OCI-LY3 (cell line): Measurements from ENCODE around the gene SLC22A4.

Source experiments
- H2AFZ ChIP-seq: fragments of 200-600, 300-600 bp; shearing (Covaris generic); 2 replicates; pipeline ENCODE4 v1.6.0; 2014; ENCODE audit warnings: antibody characterized with exemption, low read depth, low read length
- H3K27ac ChIP-seq: fragments of 200-600, 300-600 bp; sonication (generic); 2 replicates; pipeline ENCODE4 v1.5.1; 2014; ENCODE audit warnings: mild to moderate bottlenecking, low read length, moderate library complexity, mixed read lengths
- H3K27me3 ChIP-seq: fragments of 200-600, 300-600 bp; sonication (generic); 2 replicates; pipeline ENCODE4 v1.6.1; 2014; ENCODE audit warnings: low read depth, low read length, mixed read lengths
- H3K36me3 ChIP-seq: fragments of 200-600, 300-600 bp; sonication (generic); replicated peaks from 2 replicates; pipeline ENCODE3; 2014; ENCODE audit warnings: low read depth, low read length, mixed read lengths
- H3K4me1 ChIP-seq: fragments of 300-600, 200-600 bp; sonication (generic); 2 replicates; pipeline ENCODE4 v1.6.1; 2014; ENCODE audit warnings: low read length, mixed read lengths
- H3K4me2 ChIP-seq: fragments of 200-600, 300-600 bp; sonication (generic); 2 replicates; pipeline ENCODE4 v1.6.1; 2014; ENCODE audit warnings: low read length, mixed read lengths
- H3K4me3 ChIP-seq: fragments of 300-600, 200-600 bp; sonication (generic); 2 replicates; pipeline ENCODE4 v1.5.1; 2014; ENCODE audit warnings: antibody characterized with exemption, mild to moderate bottlenecking, low read length, moderate library complexity
- H3K79me2 ChIP-seq: fragments of 300-600, 200-600 bp; shearing (Covaris generic); 2 replicates; pipeline ENCODE4 v1.6.1; 2014; ENCODE audit warnings: mild to moderate bottlenecking, low read length, mixed read lengths
- H3K9ac ChIP-seq: fragments of 300-600, 200-600 bp; shearing (Covaris generic); 2 replicates; pipeline ENCODE4 v1.6.0; 2014; ENCODE audit warnings: mild to moderate bottlenecking, low read length, moderate library complexity
- H3K9me3 ChIP-seq: fragments of 200-600, 300-600 bp; shearing (Covaris generic); 2 replicates; pipeline ENCODE4 v1.6.1; 2014; ENCODE audit warnings: low read length, mixed read lengths; ENCODE audit not compliant: insufficient read depth
- H4K20me1 ChIP-seq: fragments of 200-600, 300-600 bp; sonication (generic); 2 replicates; pipeline ENCODE4 v1.6.1; 2016; ENCODE audit warnings: low read length, mixed read lengths; ENCODE audit not compliant: insufficient read depth
- CTCF ChIP-seq: fragments of 200-600, 300-600 bp; sonication (generic); IDR thresholded peaks from 2 replicates; pipeline ENCODE4 v1.5.1; 2014; ENCODE audit warnings: antibody characterized with exemption, low read length, low read depth
- EZH2phosphoT487 ChIP-seq: fragments of 200-600 bp; shearing (Covaris generic); IDR thresholded peaks from 2 replicates; pipeline ENCODE4 v1.6.1; 2018; ENCODE audit warnings: antibody characterized with exemption, mixed run types, low read depth

Gene SLC22A4

GRCh38 chr5:132271251-132272246, 22.6 kb upstream of the SLC22A4 start:
- no peak for TF ChIP-seq CTCF
- no peak for TF ChIP-seq EZH2phosphoT487
- H3K36me3 ChIP-seq = no peaks in the 10 kb centered on the region
- no peaks in the 10 kb centered on the region for H3K9me3 ChIP-seq
- H2AFZ ChIP-seq = no peak overlapping the region
- H3K27me3 ChIP-seq = no peaks in the 10 kb centered on the region; the same call in 1 of the 2 replicates
- H4K20me1 ChIP-seq = no peaks in the 10 kb centered on the region
- peaks cover 21% of the 10 kb centered on the region for H3K4me1 ChIP-seq
- no peaks in the 10 kb centered on the region for H3K79me2 ChIP-seq
- no peak overlapping the region for H3K4me2 ChIP-seq
- H3K9ac ChIP-seq = no peak overlapping the region
- no peak overlapping the region for H3K4me3 ChIP-seq
- no peak overlapping the region for H3K27ac ChIP-seq

- H3K79me2 ChIP-seq = no peaks in the 10 kb centered on the region
- H3K4me2 ChIP-seq = peak overlapping the region; percentile 79
- peak overlapping the region; percentile 44; the same call in 1 of the 2 replicates for H3K9ac ChIP-seq
- no peaks in the 10 kb centered on the region; the same call in 1 of the 2 replicates for H3K27me3 ChIP-seq
- H2AFZ ChIP-seq = peak overlapping the region; percentile 83
- no peak for TF ChIP-seq EZH2phosphoT487
- peak; percentile 79 for TF ChIP-seq CTCF
- no peaks in the 10 kb centered on the region for H3K36me3 ChIP-seq
- peak overlapping the region; percentile 72 for H3K4me3 ChIP-seq
- no peaks in the 10 kb centered on the region for H3K9me3 ChIP-seq
- H3K4me1 ChIP-seq = peaks cover 21% of the 10 kb centered on the region
- H3K27ac ChIP-seq = no peak overlapping the region
- no peaks in the 10 kb centered on the region for H4K20me1 ChIP-seq
Observed at GRCh38 chr5:132272311-132273210, 21.6 kb upstream of the SLC22A4 start.

DNA sequence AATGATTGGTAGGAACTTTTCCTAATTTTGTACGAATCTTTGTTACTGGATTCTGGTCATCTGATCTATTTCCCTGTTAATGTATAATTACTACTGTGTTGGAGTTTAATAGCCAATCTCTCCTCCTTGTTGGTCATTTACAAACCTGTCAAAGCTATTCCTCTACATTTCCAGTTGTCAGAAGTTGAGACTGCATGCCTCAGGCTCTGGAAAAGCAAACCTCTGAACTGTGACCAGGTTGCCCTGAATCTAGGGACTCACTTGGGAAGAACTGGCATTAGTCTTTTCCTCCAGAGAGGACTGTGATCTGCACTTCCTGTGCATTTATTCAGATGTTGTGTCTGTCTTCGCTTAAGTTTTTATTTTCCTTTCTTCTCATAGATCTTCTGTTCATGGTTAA, 20.6 kb upstream of the SLC22A4 start:
- Histone ChIP-seq H3K27me3 (no peaks in the 10 kb centered on the region; the same call in 1 of the 2 replicates), H3K4me2 (peak overlapping the region; percentile 79), H2AFZ (peak overlapping the region; percentile 83; the same call in 1 of the 2 replicates), H3K4me3 (no peak overlapping the region; the same call in 1 of the 2 replicates), H3K4me1 (peaks cover 10% of the 10 kb centered on the region), H3K36me3 (no peaks in the 10 kb centered on the region), H4K20me1 (no peaks in the 10 kb centered on the region), H3K79me2 (no peaks in the 10 kb centered on the region), H3K9ac (no peak overlapping the region), H3K9me3 (no peaks in the 10 kb centered on the region), H3K27ac (no peak overlapping the region)
- TF ChIP-seq EZH2phosphoT487 (no peak), CTCF (no peak)
